Right kidney (tissue), 1 donor: Measurements from ENCODE around the gene CSPG4.
"Not testable (repeated sequence)": the region's sequence is repeated elsewhere in the genome, so short reads cannot be mapped to it uniquely, and the experiment has no call there.

ENCODE experiments used
- DNase-seq: peaks from one replicate; pipeline ENCODE4 v3.0.0-alpha.2; 2016

Gene CSPG4

GRCh38 chr15:75725006-75725718 lies 12.5 kb upstream of the CSPG4 start:
- peak; percentile 1 for DNase-seq

GRCh38 chr15:75723847-75724660 lies 11.4 kb upstream of the CSPG4 start:
- DNase-seq: peak; percentile 73

GRCh38 chr15:75723171-75723846 lies 10.7 kb upstream of the CSPG4 start:
- DNase-seq: no peak

- DNase-seq: no peak
These were observed 9.5 kb upstream of the CSPG4 start for GRCh38 chr15:75721923-75722870.

GRCh38 chr15:75721480-75721922 lies 8.9 kb upstream of the CSPG4 start:
- DNase-seq: no peak

- no peak for DNase-seq
These were observed 8.3 kb upstream of the CSPG4 start for GRCh38 chr15:75720787-75721479.

- DNase-seq: no peak
These were observed 7.6 kb upstream of the CSPG4 start for GRCh38 chr15:75720297-75720696.

- DNase-seq: no peak
These were observed 5.7 kb upstream of the CSPG4 start for GRCh38 chr15:75718328-75718727.

- DNase-seq: not testable (repeated sequence)
These were observed 4.4 kb upstream of the CSPG4 start for GRCh38 chr15:75717001-75717400.

- not testable (repeated sequence) for DNase-seq
These were observed 3.8 kb upstream of the CSPG4 start for GRCh38 chr15:75716249-75716950.

GRCh38 chr15:75715312-75715832 lies 2.7 kb upstream of the CSPG4 start:
- DNase-seq: not testable (repeated sequence)

GRCh38 chr15:75714195-75714594 lies 1.5 kb upstream of the CSPG4 start:
- DNase-seq: no peak

GRCh38 chr15:75713338-75713895 lies 769 bp upstream of the CSPG4 start:
- peak; percentile 61 for DNase-seq

- DNase-seq: not testable (repeated sequence)
These were observed 1.2 kb downstream of the CSPG4 start for GRCh38 chr15:75711495-75711894.

GRCh38 chr15:75710874-75711273 lies 1.8 kb downstream of the CSPG4 start:
- DNase-seq: not testable (repeated sequence)

GRCh38 chr15:75709458-75709857 lies 3.2 kb downstream of the CSPG4 start:
- DNase-seq: not testable (repeated sequence)

GRCh38 chr15:75706682-75706954 lies 6.0 kb downstream of the CSPG4 start:
- no peak for DNase-seq

GRCh38 chr15:75705854-75706681 lies 6.6 kb downstream of the CSPG4 start:
- DNase-seq: no peak

GRCh38 chr15:75705375-75705774 lies 7.3 kb downstream of the CSPG4 start:
- DNase-seq: not testable (repeated sequence)
